Skin epidermis (tissue), 12 donors: ENCODE measurements around the gene PCDH15.

Experiments
- H3K27ac ChIP-seq, 21 experiments: fragments of 200-600 bp; sonication (generic) in 11 of 21; one replicate each; pipeline ENCODE4 v1.5.0; 2020; ENCODE audit warnings: mild to moderate bottlenecking in 3 of 21, inconsistent platforms in 2 of 21, moderate library complexity in 2 of 21
- H3K4me3 ChIP-seq, 7 experiments: fragments of 200-600 bp; sonication (generic) in 2 of 7; one replicate each; pipeline ENCODE4 v1.5.0; 2020; ENCODE audit warnings: inconsistent platforms in 2 of 7, mild to moderate bottlenecking in 2 of 7, moderate library complexity in 1 of 7

Gene PCDH15

DNA sequence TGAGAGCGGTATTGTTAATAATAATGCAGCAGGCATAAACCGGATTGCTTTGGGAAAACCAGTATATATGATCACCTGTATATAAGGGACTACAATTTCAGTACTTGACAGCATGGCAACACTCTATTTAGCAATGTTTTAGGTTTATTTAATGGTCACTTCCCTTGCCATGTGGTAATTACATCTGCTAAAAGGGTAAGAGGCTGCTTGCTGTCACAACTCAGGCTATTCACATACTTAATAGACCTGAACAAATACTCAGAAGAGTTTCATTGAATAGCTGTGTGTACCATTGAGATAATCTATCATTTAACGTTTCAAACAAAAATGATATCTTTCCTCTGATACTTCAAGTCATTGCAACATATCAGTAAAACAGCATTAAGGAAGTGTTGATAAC lies 90.1 kb downstream of the PCDH15 start:
- no peak overlapping the region for H3K27ac ChIP-seq
- H3K4me3 ChIP-seq, result no peak overlapping the region

DNA sequence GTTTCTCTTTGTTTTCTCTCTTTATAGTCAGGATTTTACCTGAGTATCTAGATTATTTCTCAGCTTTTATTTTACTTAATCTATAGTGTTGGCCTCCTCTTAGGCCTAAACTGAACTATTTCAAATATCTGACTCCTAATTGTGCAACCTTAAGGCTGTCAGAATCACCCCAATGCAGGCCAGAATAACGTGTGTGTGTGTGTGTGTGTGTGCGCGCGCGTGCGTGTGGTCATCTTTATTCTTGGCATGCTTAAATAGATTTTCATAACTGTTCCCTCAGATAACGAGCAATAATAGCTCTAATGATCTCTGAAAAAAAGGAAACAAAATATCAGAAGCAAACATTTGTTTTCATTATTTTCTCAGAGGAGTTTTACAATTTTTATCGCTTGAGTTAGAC lies 92.4 kb downstream of the PCDH15 start:
- Histone ChIP-seq H3K4me3 (no peak overlapping the region), H3K27ac (no peak overlapping the region)

DNA sequence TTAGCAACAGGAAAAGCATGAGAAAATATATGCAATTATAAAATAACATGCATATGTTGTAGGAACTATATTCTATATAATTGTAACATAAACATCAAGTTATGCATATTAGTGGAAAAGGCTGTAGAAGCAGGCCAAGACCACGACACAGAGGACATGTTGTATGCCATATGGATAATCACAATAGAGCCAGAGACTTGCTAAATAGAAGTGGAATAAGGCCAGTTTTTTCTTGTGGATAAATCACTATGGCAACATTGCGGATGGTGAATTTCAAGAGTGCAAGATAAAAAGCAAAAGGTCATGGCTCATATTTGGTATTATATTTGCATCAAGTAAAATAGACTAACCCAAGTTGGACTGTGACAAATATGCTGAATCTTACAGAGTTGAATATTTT lies 93.0 kb downstream of the PCDH15 start:
- Histone ChIP-seq H3K27ac (no peak overlapping the region), H3K4me3 (no peak overlapping the region)

- Histone ChIP-seq H3K4me3 (no peak overlapping the region), H3K27ac (no peak overlapping the region)
Observed at GRCh38 chr10:54702583-54703485, 98.2 kb downstream of the PCDH15 start.

- Histone ChIP-seq H3K27ac (no peak overlapping the region), H3K4me3 (no peak overlapping the region)
Observed at GRCh38 chr10:54691331-54691730, 109.7 kb downstream of the PCDH15 start.

DNA sequence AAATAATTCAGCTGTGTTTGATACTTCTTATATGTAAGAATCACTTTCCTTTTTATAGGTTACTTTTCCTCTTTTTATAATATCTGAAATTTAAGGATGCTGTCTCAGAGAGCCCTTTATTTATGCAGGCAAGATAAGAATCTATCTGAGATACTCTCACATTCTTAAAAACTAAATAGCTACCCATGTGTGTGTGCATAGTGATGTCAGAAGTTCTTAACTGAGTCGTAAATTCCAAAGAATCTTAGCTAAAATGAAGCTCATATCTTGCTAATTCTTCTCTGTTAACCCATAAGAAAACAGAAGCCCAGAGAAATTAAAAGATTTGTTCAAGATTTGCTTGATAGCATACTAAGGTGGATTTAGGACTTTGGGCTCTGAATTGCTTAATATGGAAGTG lies 118.5 kb downstream of the PCDH15 start:
- no peak overlapping the region for H3K27ac ChIP-seq
- H3K4me3 ChIP-seq, result no peak overlapping the region

DNA sequence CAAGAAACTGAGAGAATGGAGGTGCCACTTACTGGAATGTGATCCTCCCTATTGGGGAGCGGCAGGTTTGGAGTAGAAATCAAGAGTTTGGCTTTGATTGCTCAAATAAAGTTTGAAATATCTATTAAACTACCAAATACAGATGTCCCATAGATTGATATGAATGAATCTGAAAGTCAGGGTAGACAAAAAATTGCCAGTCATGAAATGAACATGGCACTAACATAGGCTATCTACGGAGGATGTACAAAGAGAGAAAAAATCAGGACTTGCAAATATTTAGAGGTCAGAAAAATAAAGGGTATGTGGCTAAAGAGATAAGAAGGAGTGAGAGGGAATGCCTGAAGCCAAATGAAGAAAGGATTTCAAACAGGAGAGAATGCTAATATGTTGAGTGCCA lies 119.9 kb downstream of the PCDH15 start:
- no peak overlapping the region for H3K27ac ChIP-seq

GRCh38 chr10:54667136-54667535 lies 133.9 kb downstream of the PCDH15 start:
- Histone ChIP-seq H3K27ac (no peak overlapping the region), H3K4me3 (no peak overlapping the region)

More for the DNA sequence above, 119.9 kb downstream of the PCDH15 start:
- no peak overlapping the region for H3K4me3 ChIP-seq

- Histone ChIP-seq H3K4me3 (no peak overlapping the region), H3K27ac (no peak overlapping the region)
Observed at GRCh38 chr10:54666192-54666591, 134.8 kb downstream of the PCDH15 start.

GRCh38 chr10:54665095-54665494 lies 135.9 kb downstream of the PCDH15 start:
- Histone ChIP-seq H3K27ac (no peak overlapping the region), H3K4me3 (no peak overlapping the region)

- no peak overlapping the region for H3K4me3 ChIP-seq
- H3K27ac ChIP-seq, result no peak overlapping the region
Observed at GRCh38 chr10:54660397-54660796, 140.6 kb downstream of the PCDH15 start.

DNA sequence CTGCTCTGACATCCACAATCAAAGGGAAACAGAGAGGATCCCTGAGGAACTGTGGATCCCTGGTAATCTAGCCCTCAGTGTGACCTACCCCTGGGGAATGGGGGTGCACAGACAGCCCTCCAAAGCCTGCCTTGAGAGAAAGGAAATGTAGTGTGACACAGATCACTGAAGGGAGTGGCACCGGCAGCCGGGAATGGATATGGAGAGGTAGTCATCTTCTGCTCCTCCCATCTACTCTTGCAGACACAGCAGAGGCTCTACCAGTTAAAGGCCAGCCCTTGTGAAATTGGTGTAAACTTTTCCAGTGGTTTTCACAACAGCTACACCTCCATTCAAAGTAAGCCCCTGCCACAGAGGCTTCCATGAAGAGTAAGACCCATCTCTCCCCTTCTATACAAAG lies 144.4 kb downstream of the PCDH15 start:
- Histone ChIP-seq H3K27ac (no peak overlapping the region), H3K4me3 (no peak overlapping the region)

GRCh38 chr10:54653518-54653917 lies 147.5 kb downstream of the PCDH15 start:
- Histone ChIP-seq H3K4me3 (no peak overlapping the region), H3K27ac (no peak overlapping the region)

- H3K27ac ChIP-seq, result no peak overlapping the region
Observed at GRCh38 chr10:54650547-54650946, 150.5 kb downstream of the PCDH15 start.

GRCh38 chr10:54622017-54622416 lies 179.0 kb downstream of the PCDH15 start:
- Histone ChIP-seq H3K27ac (no peak overlapping the region), H3K4me3 (no peak overlapping the region)

More at GRCh38 chr10:54650547-54650946, 150.5 kb downstream of the PCDH15 start:
- no peak overlapping the region for H3K4me3 ChIP-seq

DNA sequence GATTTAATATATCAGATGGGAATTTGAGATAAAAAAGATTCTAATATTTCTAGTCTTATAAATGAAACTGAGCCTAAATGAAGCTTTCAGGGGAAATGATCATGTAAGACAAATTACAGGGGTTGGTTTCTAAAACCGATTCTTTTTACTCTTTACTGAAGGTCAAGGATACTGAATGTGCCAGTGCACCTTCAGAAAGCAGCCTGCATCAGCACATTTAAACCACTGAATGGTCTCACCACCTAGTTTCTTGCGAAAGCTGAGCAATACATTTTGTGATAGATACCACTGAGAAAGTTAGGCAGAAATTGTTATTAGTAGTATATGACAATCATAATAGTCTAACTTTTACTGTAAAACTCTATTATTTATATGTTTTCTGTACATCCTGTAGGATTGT lies 180.7 kb downstream of the PCDH15 start:
- Histone ChIP-seq H3K4me3 (no peak overlapping the region), H3K27ac (no peak overlapping the region)

DNA sequence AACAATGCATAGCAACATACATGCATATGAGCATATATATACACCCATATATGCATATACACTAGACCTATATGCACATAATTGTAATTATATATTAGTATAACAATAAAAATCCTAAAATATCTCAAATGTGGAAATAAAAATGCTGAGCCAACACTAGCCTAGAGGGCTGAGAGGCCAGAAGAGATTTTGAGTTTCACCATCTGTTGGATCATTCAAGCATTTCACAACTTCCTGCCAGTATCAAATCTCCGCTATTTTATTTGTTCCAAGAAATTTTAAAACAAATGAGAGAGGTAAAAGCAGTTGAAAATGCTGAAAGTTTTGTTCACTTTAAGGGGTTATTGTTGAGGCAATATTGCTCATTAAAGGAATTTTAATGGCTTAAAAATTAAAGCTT lies 187.0 kb downstream of the PCDH15 start:
- Histone ChIP-seq H3K27ac (no peak overlapping the region), H3K4me3 (no peak overlapping the region)

GRCh38 chr10:54613162-54613561 lies 187.9 kb downstream of the PCDH15 start:
- Histone ChIP-seq H3K27ac (no peak overlapping the region), H3K4me3 (no peak overlapping the region)

GRCh38 chr10:54609423-54609822 lies 191.6 kb downstream of the PCDH15 start:
- no peak overlapping the region for H3K4me3 ChIP-seq
- no peak overlapping the region for H3K27ac ChIP-seq

- H3K27ac ChIP-seq, result no peak overlapping the region
- no peak overlapping the region for H3K4me3 ChIP-seq
Observed at GRCh38 chr10:54607983-54608382, 193.0 kb downstream of the PCDH15 start.

DNA sequence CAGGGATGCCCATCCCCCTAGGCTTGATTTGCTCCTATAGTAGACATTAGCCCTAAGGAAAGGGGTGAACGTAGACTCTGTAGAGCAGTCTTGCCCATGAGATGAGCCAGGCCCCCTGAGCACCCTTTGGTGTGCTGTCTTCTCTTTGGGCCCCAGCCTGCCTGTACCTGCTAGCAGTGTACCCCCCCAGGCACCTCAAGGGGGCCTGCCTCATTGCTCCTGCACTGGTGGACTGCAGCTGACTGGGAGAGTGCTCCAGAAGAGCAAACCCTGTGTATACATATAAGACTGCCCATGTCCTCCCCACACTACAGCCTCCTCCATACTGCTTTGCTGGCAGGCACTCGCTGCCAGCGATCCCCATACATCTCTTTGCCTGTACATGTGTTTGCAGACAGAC lies 206.7 kb downstream of the PCDH15 start:
- Histone ChIP-seq H3K4me3 (no peak overlapping the region), H3K27ac (no peak overlapping the region)

- Histone ChIP-seq H3K27ac (no peak overlapping the region), H3K4me3 (no peak overlapping the region)
Observed at GRCh38 chr10:54587971-54588370, 213.1 kb downstream of the PCDH15 start.
